HL-60 (cell line): Measurements from ENCODE around the gene SEPTIN12.

ENCODE experiments used
- POLR2AphosphoS5 ChIP-seq: IDR thresholded peaks from 2 replicates; pipeline ENCODE4 v1.6.1; 2012; ENCODE audit warnings: low read depth
- TF ChIP-seq, protein P1 (sequence below): IDR thresholded peaks from one replicate; pipeline ENCODE4 v1.5.1; 2011; ENCODE audit warnings: low read length, control low read depth, inconsistent platforms; ENCODE audit not compliant: insufficient read depth

DNA sequence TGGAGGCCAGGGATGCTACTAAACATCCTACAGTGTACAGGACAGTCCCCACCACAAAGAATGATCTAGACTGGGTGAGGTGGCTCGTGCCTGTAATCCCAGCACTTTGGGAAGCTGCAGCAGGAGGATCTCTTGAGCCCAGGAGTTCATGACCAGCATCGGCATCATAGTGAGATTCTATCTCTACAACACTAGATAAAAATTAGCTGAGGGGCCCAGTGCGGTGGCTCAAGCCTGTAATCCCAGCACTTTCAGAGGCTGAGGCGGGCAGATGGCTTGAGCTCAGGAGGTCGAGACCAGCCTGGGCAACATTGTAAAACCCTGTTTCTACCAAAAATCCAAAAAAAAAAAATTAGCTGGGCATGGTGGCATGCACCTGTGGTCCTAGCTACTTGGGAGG, 15.8 kb downstream of the SEPTIN12 start:
- no peak for TF ChIP-seq POLR2AphosphoS5
- TF ChIP-seq, protein P1, sequence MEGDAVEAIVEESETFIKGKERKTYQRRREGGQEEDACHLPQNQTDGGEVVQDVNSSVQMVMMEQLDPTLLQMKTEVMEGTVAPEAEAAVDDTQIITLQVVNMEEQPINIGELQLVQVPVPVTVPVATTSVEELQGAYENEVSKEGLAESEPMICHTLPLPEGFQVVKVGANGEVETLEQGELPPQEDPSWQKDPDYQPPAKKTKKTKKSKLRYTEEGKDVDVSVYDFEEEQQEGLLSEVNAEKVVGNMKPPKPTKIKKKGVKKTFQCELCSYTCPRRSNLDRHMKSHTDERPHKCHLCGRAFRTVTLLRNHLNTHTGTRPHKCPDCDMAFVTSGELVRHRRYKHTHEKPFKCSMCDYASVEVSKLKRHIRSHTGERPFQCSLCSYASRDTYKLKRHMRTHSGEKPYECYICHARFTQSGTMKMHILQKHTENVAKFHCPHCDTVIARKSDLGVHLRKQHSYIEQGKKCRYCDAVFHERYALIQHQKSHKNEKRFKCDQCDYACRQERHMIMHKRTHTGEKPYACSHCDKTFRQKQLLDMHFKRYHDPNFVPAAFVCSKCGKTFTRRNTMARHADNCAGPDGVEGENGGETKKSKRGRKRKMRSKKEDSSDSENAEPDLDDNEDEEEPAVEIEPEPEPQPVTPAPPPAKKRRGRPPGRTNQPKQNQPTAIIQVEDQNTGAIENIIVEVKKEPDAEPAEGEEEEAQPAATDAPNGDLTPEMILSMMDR = no peak
